Fibroblast of villous mesenchyme (primary cell): ENCODE results near the gene SAP30L. TPM values are rescaled to one million over a fixed set of nuclear protein-coding genes. Genes with fewer than 3 reads are reported as not detected.

Experiments used
- DNase-seq: peaks from one replicate; pipeline ENCODE4 v3.0.0-alpha.2; 2010; ENCODE audit warnings: low read depth
- H3K4me3 ChIP-seq: 2 replicates; pipeline ENCODE4 v1.5.1; 2011; ENCODE audit warnings: low read depth, mild to moderate bottlenecking, low read length
- total RNA-seq: library from RNA; depleted of rRNA; stranded (reverse); fragments of >200 nt; gene quantifications from 2 replicates; pipeline ENCODE4 v1.2.3, GENCODE V29; 2012
- TF ChIP-seq, protein P1 (sequence below): IDR thresholded peaks from 2 replicates; pipeline ENCODE4 v1.5.1; 2012; ENCODE audit warnings: low read depth, mild to moderate bottlenecking, low read length; ENCODE audit not compliant: insufficient read depth

SAP30L gene
- total RNA-seq, 1 donor, result 20.7 TPM

GRCh38 chr5:154402611-154403010 is 43.2 kb upstream of the SAP30L start:
- no peak for DNase-seq
- TF ChIP-seq, protein P1, sequence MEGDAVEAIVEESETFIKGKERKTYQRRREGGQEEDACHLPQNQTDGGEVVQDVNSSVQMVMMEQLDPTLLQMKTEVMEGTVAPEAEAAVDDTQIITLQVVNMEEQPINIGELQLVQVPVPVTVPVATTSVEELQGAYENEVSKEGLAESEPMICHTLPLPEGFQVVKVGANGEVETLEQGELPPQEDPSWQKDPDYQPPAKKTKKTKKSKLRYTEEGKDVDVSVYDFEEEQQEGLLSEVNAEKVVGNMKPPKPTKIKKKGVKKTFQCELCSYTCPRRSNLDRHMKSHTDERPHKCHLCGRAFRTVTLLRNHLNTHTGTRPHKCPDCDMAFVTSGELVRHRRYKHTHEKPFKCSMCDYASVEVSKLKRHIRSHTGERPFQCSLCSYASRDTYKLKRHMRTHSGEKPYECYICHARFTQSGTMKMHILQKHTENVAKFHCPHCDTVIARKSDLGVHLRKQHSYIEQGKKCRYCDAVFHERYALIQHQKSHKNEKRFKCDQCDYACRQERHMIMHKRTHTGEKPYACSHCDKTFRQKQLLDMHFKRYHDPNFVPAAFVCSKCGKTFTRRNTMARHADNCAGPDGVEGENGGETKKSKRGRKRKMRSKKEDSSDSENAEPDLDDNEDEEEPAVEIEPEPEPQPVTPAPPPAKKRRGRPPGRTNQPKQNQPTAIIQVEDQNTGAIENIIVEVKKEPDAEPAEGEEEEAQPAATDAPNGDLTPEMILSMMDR, result no peak

GRCh38 chr5:154403234-154403633 is 42.6 kb upstream of the SAP30L start:
- DNase-seq, result no peak
- TF ChIP-seq, protein P1, result no peak

More at GRCh38 chr5:154402611-154403010, 43.2 kb upstream of the SAP30L start:
- no peak overlapping the region for H3K4me3 ChIP-seq

DNA sequence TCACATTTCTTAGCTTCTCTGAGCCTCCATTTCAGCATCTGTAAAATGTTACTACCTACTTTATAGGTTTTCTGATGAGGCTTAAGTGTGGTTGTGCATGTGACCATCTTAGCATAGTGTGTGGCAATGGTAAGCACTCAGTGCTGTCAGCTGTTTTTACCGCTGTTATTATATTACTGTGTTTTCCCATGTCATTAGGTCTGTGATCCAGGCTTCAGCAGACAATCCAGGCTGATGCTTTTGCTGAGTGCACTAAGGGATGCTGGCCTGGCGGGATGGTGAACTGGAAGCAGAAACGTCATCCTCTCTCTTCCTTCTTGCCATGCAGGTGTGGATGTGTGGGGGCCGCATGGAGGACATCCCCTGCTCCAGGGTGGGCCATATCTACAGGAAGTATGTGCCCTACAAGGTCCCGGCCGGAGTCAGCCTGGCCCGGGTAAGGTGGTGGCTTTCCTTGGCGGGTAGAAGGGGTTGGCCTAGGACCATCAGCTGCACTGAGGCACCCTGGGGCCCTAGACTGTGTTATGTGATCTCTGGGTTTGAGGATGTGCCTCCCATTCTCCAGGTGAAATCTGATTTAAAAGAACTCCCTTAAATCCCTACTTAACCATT is 41.9 kb upstream of the SAP30L start:
- DNase-seq, result peak; percentile 79
- H3K4me3 ChIP-seq, result no peak overlapping the region
- TF ChIP-seq, protein P1, result no peak

More at GRCh38 chr5:154403234-154403633, 42.6 kb upstream of the SAP30L start:
- H3K4me3 ChIP-seq, result no peak overlapping the region

- H3K4me3 ChIP-seq, result peak overlapping the region; percentile 46
- TF ChIP-seq, protein P1, result peak; percentile 87
- DNase-seq, result peak; percentile 77
Observed at GRCh38 chr5:154405078-154405792, 40.6 kb upstream of the SAP30L start.

DNA sequence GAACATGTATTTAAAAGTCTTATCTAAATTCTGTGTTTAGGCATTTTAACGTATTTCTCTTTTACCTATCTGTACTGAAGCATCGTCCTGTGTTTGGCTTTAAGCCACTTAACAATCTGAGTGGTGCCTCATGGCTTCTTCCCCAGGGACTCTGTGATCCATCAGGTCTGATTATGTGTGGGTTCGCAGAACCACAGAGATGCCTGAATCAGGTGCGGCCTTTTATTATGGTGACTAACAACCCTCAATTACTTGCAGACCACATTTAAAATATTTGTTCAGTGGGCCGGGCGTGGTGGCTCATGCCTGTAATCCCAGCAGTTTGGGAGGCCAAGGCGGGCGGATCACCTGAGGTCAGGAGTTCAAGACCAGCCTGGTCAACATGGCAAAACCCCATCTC is 39.6 kb upstream of the SAP30L start:
- TF ChIP-seq, protein P1, result no peak
- no peak overlapping the region for H3K4me3 ChIP-seq
- DNase-seq, result no peak

- DNase-seq, result peak; percentile 68
- TF ChIP-seq, protein P1, result no peak
- no peak overlapping the region for H3K4me3 ChIP-seq
Observed at GRCh38 chr5:154406826-154407225, 39.0 kb upstream of the SAP30L start.

- TF ChIP-seq, protein P1, result no peak
- H3K4me3 ChIP-seq, result no peak overlapping the region
- DNase-seq, result no peak
Observed at GRCh38 chr5:154408811-154409210, 37.0 kb upstream of the SAP30L start.
